HepG2 (cell line): Measurements from ENCODE around the gene TRAIP. TPM values are rescaled to one million over a fixed set of nuclear protein-coding genes. Genes with fewer than 3 reads are reported as not detected.

ENCODE experiments used
- GABPA ChIP-seq, 2 experiments: IDR thresholded peaks; 2 replicates each; pipeline ENCODE4 v1.6.1; 2011 to 2016; ENCODE audit warnings: low read depth in 2 of 2, low read length in 1 of 2, missing biosample characterization in 1 of 2, missing genetic modification characterization in 1 of 2
- HIVEP1 ChIP-seq: sonication (generic); formaldehyde crosslinking; IDR thresholded peaks from 2 replicates; pipeline ENCODE4 v1.4.0; 2020; ENCODE audit warnings: mild to moderate bottlenecking, missing genetic modification reagents
- IKZF4 ChIP-seq: sonication (generic); formaldehyde crosslinking; IDR thresholded peaks from 2 replicates; pipeline ENCODE4 v1.5.1; 2020; ENCODE audit warnings: borderline replicate concordance, mild to moderate bottlenecking, low read depth, missing genetic modification reagents; ENCODE audit errors: not compliant biosample characterization
- KAT8 ChIP-seq: IDR thresholded peaks from 2 replicates; pipeline ENCODE4 v1.6.1; 2016; ENCODE audit warnings: missing genetic modification reagents, missing compliant biosample characterization
- LCORL ChIP-seq, 2 experiments: fragments of 450-650 bp in 1 of 2; sonication (generic) in 1 of 2; formaldehyde crosslinking in 1 of 2; IDR thresholded peaks; 2 replicates each; pipeline versions ENCODE4 v1.5.0 to v1.6.1; 2017 to 2020; ENCODE audit warnings: antibody characterized with exemption in 1 of 2, missing genetic modification reagents in 1 of 2
- NCOA5 ChIP-seq: sonication (generic); formaldehyde crosslinking; IDR thresholded peaks from 2 replicates; pipeline ENCODE4 v1.4.0; 2020; ENCODE audit warnings: missing genetic modification reagents
- PHF20 ChIP-seq: sonication (generic); formaldehyde crosslinking; IDR thresholded peaks from 2 replicates; pipeline ENCODE4 v1.5.0; 2020; ENCODE audit warnings: mild to moderate bottlenecking, missing genetic modification reagents
- RELA ChIP-seq: sonication (generic); formaldehyde crosslinking; IDR thresholded peaks from 2 replicates; pipeline ENCODE4 v1.4.0; 2020; ENCODE audit warnings: missing genetic modification reagents
- SRSF4 ChIP-seq: fragments of 200-400 bp; formaldehyde crosslinking; IDR thresholded peaks from one replicate; pipeline ENCODE4 v1.6.1; 2018; ENCODE audit warnings: mild to moderate bottlenecking, low read depth, low read length, moderate library complexity; ENCODE audit not compliant: poor library complexity, severe bottlenecking
- U2AF1 ChIP-seq: fragments of 200-400 bp; formaldehyde crosslinking; optimal IDR thresholded peaks from 2 replicates; pipeline ENCODE3; 2017; ENCODE audit warnings: mild to moderate bottlenecking, low read depth, low read length
- WIZ ChIP-seq: sonication (generic); formaldehyde crosslinking; IDR thresholded peaks from 2 replicates; pipeline ENCODE4 v1.5.1; 2020; ENCODE audit warnings: mild to moderate bottlenecking, missing genetic modification reagents
- ZNF292 ChIP-seq: sonication (generic); formaldehyde crosslinking; IDR thresholded peaks from 2 replicates; pipeline ENCODE4 v1.8.1; 2022; ENCODE audit warnings: mild to moderate bottlenecking, low read depth, missing genetic modification reagents, borderline replicate concordance
- ZNF317 ChIP-seq: sonication (generic); formaldehyde crosslinking; IDR thresholded peaks from 2 replicates; pipeline ENCODE4 v1.5.0; 2020; ENCODE audit warnings: mild to moderate bottlenecking, missing genetic modification reagents
- ZNF792 ChIP-seq: IDR thresholded peaks from 2 replicates; pipeline ENCODE4 v1.6.1; 2016
- polyA plus RNA-seq, 8 experiments: library from polyadenylated mRNA; depleted of rRNA in 3 of 8; stranded (reverse) in 7 of 8; unstranded in 1 of 8; fragments of >200 nt; fragmentation: Illumina TruSeq in 4 of 8; extraction: Trizol in 4 of 8; gene quantifications; 2 replicates each; pipeline versions ENCODE4 v1.2.1 to v1.2.3, GENCODE V29; 2011 to 2016; ENCODE audit warnings: low read depth in 4 of 8, missing spikeins in 1 of 8, mixed read lengths in 1 of 8; ENCODE audit not compliant: insufficient read depth in 1 of 8
- total RNA-seq, 5 experiments: library from RNA; depleted of rRNA; stranded (reverse); fragments of >200 nt; fragmentation: Illumina TruSeq; extraction: Trizol; gene quantifications; 2 replicates each; pipeline ENCODE4 v1.2.3, GENCODE V29; 2016; ENCODE audit warnings: low read depth in 1 of 5
- TF ChIP-seq, protein P1 (sequence below): sonication (generic); formaldehyde crosslinking; IDR thresholded peaks from 2 replicates; pipeline ENCODE4 v1.9.0; 2021; ENCODE audit warnings: missing genetic modification reagents, borderline replicate concordance
- TF ChIP-seq, protein P2 (sequence below): sonication (generic); formaldehyde crosslinking; conservative IDR thresholded peaks from 2 replicates; pipeline ENCODE4 v1.4.0; 2020; ENCODE audit warnings: mild to moderate bottlenecking, missing genetic modification reagents, moderate library complexity
- TF ChIP-seq, protein P3 (sequence below): sonication (generic); formaldehyde crosslinking; IDR thresholded peaks from 2 replicates; pipeline ENCODE4 v1.4.0; 2020; ENCODE audit warnings: missing genetic modification reagents, borderline replicate concordance
- TF ChIP-seq, protein P4 (sequence below): sonication (generic); formaldehyde crosslinking; IDR thresholded peaks from 2 replicates; pipeline ENCODE4 v1.8.1; 2023; ENCODE audit warnings: mild to moderate bottlenecking, missing genetic modification reagents

The TRAIP gene
- total and polyA plus RNA-seq, 2 of the 13 experiments (the other 11 are each of a cell fraction or from before 2014, with no cell fraction given), result 13.9 to 23.9 TPM

DNA sequence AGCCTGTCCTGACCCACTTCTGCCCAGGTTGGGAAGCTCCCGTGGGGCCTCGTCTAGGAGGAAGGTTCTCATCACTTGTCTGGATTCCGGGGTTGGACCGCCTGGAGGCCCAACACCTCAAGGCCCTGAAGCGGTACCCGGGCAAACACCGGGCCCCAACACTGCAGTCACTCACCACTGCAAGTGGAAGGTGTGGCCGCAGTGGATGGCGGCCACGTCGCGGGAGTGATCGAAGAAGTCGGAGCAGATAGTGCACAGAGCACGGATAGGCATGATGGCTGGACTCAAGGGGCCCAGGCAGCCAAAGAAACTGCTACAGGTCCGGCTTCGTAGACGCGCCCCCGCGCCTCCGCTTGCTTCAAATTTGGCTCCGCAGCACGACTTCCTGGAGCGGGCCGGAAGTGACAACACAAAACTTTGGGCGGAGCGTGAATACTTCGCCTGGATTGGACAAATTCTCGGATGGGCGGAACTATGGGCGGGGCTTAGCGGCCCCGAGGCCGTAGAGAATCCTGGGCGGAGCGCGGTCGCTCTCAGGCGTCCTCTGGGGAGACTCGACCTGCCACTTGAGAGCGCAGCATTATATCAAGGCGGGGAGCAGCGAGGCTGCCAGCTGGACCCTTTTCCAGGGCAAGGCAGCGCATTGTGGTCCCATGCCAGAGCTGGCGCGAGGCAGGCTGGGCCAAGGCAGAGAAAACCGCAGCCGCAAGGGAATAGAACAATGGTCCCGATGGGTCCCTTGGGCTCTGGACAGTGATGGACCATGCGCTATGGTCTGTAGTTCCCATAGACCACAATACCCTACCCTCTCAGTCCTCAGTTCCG, at the start of gene TRAIP (continued):
- TF ChIP-seq, protein P1, sequence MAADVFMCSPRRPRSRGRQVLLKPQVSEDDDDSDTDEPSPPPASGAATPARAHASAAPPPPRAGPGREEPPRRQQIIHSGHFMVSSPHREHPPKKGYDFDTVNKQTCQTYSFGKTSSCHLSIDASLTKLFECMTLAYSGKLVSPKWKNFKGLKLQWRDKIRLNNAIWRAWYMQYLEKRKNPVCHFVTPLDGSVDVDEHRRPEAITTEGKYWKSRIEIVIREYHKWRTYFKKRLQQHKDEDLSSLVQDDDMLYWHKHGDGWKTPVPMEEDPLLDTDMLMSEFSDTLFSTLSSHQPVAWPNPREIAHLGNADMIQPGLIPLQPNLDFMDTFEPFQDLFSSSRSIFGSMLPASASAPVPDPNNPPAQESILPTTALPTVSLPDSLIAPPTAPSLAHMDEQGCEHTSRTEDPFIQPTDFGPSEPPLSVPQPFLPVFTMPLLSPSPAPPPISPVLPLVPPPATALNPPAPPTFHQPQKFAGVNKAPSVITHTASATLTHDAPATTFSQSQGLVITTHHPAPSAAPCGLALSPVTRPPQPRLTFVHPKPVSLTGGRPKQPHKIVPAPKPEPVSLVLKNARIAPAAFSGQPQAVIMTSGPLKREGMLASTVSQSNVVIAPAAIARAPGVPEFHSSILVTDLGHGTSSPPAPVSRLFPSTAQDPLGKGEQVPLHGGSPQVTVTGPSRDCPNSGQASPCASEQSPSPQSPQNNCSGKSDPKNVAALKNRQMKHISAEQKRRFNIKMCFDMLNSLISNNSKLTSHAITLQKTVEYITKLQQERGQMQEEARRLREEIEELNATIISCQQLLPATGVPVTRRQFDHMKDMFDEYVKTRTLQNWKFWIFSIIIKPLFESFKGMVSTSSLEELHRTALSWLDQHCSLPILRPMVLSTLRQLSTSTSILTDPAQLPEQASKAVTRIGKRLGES, result no peak
- TF ChIP-seq NCOA5 (CRISPR knock-in tag) (peak; percentile 56; the same call in 1 of the 2 replicates), ZNF292 (CRISPR knock-in tag) (no peak), ZNF792 (no peak), SRSF4 (no peak), ZNF317 (peak; percentile 62; the same call in 1 of the 2 replicates), U2AF1 (no peak), PHF20 (peak; percentile 86), LCORL (IDR thresholded peaks at IDR 0.05) (no peak), LCORL (CRISPR knock-in tag; IDR thresholded peaks at IDR 0.05) (no peak), KAT8 (peak; percentile 93), HIVEP1 (CRISPR knock-in tag) (0 out of 2 replicates have a peak, but pooled peaks have one; percentile 34), IKZF4 (CRISPR knock-in tag) (peak; percentile 16), WIZ (CRISPR knock-in tag) (0 out of 2 replicates have a peak, but pooled peaks have one; percentile 47), RELA (CRISPR knock-in tag) (0 out of 2 replicates have a peak, but pooled peaks have one; percentile 27), GABPA (IDR thresholded peaks at IDR 0.05; ENCODE audit: low read depth, low read length) (peak; percentile 92), GABPA (CRISPR knock-in tag; IDR thresholded peaks at IDR 0.05; ENCODE audit: low read depth) (peak; percentile 98)
- TF ChIP-seq, protein P2, sequence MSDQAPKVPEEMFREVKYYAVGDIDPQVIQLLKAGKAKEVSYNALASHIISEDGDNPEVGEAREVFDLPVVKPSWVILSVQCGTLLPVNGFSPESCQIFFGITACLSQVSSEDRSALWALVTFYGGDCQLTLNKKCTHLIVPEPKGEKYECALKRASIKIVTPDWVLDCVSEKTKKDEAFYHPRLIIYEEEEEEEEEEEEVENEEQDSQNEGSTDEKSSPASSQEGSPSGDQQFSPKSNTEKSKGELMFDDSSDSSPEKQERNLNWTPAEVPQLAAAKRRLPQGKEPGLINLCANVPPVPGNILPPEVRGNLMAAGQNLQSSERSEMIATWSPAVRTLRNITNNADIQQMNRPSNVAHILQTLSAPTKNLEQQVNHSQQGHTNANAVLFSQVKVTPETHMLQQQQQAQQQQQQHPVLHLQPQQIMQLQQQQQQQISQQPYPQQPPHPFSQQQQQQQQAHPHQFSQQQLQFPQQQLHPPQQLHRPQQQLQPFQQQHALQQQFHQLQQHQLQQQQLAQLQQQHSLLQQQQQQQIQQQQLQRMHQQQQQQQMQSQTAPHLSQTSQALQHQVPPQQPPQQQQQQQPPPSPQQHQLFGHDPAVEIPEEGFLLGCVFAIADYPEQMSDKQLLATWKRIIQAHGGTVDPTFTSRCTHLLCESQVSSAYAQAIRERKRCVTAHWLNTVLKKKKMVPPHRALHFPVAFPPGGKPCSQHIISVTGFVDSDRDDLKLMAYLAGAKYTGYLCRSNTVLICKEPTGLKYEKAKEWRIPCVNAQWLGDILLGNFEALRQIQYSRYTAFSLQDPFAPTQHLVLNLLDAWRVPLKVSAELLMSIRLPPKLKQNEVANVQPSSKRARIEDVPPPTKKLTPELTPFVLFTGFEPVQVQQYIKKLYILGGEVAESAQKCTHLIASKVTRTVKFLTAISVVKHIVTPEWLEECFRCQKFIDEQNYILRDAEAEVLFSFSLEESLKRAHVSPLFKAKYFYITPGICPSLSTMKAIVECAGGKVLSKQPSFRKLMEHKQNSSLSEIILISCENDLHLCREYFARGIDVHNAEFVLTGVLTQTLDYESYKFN, result peak; percentile 47; the same call in 1 of the 2 replicates
- TF ChIP-seq, protein P3, sequence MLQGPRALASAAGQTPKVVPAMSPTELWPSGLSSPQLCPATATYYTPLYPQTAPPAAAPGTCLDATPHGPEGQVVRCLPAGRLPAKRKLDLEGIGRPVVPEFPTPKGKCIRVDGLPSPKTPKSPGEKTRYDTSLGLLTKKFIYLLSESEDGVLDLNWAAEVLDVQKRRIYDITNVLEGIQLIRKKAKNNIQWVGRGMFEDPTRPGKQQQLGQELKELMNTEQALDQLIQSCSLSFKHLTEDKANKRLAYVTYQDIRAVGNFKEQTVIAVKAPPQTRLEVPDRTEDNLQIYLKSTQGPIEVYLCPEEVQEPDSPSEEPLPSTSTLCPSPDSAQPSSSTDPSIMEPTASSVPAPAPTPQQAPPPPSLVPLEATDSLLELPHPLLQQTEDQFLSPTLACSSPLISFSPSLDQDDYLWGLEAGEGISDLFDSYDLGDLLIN (CRISPR knock-in tag), result peak; percentile 79; the same call in 1 of the 2 replicates
- TF ChIP-seq, protein P4, sequence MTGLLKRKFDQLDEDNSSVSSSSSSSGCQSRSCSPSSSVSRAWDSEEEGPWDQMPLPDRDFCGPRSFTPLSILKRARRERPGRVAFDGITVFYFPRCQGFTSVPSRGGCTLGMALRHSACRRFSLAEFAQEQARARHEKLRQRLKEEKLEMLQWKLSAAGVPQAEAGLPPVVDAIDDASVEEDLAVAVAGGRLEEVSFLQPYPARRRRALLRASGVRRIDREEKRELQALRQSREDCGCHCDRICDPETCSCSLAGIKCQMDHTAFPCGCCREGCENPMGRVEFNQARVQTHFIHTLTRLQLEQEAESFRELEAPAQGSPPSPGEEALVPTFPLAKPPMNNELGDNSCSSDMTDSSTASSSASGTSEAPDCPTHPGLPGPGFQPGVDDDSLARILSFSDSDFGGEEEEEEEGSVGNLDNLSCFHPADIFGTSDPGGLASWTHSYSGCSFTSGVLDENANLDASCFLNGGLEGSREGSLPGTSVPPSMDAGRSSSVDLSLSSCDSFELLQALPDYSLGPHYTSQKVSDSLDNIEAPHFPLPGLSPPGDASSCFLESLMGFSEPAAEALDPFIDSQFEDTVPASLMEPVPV (CRISPR knock-in tag), result peak; percentile 83
